GM19395 (cell line): ENCODE data around the gene SLC27A6.
"Not testable (repeated sequence)": the region's sequence is repeated elsewhere in the genome, so short reads cannot be mapped to it uniquely, and the experiment has no call there.

ENCODE experiments used
- ATAC-seq: cut with Tn5 transposase; IDR thresholded peaks from one replicate; pipeline ENCODE4 v1.9.1; 2021; ENCODE audit warnings: mild to moderate bottlenecking, moderate library complexity; ENCODE audit not compliant: unreplicated experiment

The SLC27A6 gene, protein sequence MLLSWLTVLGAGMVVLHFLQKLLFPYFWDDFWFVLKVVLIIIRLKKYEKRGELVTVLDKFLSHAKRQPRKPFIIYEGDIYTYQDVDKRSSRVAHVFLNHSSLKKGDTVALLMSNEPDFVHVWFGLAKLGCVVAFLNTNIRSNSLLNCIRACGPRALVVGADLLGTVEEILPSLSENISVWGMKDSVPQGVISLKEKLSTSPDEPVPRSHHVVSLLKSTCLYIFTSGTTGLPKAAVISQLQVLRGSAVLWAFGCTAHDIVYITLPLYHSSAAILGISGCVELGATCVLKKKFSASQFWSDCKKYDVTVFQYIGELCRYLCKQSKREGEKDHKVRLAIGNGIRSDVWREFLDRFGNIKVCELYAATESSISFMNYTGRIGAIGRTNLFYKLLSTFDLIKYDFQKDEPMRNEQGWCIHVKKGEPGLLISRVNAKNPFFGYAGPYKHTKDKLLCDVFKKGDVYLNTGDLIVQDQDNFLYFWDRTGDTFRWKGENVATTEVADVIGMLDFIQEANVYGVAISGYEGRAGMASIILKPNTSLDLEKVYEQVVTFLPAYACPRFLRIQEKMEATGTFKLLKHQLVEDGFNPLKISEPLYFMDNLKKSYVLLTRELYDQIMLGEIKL

DNA sequence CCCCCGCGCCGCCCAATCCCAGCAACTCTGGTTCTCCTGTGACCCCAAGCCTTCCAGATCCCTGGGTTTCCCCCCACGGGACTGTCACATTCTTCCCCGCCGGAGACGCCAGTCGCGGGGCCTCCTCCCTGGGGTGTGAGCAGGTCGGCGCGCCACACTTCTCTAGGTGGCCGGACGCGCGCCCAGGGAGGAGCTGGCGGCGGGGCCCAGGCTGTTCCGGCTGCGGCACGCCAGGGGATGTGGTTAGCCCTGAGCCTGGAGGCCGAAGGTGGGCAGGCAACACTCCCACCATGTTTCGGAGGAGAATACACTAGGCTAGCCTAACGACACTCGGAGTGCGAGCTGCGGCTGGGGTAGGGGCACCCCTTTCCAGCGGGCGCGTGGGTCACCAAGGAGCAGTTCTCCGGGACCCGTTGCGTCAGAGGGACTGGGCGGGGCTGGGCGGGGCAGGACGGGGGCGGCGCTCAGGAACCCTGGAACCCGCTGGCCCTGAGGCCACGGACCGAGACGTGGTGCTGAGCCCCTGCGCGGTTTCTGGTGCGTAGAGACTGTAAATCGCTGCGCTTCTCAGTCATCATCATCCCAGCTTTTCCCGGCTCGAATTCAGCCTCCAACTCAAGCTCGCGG lies at the start of gene SLC27A6:
SLC27A6 (plus strand) TSS at position 478 of the 627 bp plus-strand sequence. CDS start 650 bp downstream, outside the sequence.
- no peak for ATAC-seq

DNA sequence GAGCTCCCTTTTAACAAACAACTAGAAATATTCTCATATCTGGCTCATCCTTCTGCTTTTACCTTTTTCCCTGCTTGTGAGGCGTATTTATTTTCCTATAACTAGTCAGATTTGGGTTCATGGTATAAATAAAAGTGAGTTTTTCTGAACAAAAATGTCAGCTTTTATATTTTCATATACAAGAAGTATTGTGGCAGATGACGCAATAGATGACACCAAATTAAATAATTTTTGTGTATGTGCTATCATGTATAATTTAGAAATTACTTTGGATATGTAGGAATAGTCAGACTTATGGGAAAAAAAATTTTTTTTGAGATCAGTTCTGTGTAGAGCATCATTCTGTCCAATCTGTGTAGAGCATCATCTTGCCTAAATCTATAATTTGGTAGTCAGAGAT lies 45.7 kb upstream of the SLC27A6 start:
- no peak for ATAC-seq

DNA sequence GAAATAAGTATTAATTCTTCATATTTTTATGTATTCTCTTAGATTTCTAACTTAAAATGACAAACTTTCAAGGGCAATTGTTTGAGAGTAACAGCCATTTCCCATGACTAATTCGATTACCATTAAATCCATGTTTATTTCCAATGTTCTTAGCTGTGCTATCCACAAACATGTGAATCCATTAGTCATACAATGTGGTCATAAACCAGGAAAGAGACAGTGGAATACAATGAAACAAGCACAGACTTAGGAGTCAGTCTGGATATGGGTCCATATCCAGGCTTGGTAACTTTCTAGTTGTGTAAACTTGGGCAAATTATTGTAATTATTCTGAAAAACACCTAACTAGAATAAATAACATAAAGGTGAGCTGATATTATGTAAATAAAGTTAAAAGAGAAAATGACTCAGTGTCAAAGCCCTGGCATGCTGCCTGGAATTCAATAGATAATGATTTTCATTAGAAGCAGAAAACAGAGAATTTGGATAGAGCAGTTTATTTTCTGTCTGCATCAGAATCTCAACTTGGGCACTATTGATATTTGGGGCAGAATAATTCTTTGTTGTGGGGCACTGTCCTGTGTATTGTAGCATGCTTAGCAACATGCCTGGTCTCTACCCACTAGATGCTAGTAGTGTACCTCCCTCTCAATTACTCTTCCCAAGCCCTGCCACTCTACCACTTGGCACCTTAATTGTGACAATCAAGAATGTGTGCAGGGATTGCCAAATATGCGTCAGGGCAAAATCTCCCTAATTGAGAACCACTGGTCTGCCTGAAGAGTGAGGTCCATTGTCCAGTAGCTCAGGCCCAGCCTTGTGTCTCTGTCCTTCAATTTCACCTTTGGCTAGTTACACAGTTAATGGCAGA lies 44.7 kb upstream of the SLC27A6 start:
- no peak for ATAC-seq

- ATAC-seq: no peak
Measured at GRCh38 chr5:128924299-128924698, 41.0 kb upstream of the SLC27A6 start.

GRCh38 chr5:128925973-128926372 lies 39.3 kb upstream of the SLC27A6 start:
- ATAC-seq: no peak

DNA sequence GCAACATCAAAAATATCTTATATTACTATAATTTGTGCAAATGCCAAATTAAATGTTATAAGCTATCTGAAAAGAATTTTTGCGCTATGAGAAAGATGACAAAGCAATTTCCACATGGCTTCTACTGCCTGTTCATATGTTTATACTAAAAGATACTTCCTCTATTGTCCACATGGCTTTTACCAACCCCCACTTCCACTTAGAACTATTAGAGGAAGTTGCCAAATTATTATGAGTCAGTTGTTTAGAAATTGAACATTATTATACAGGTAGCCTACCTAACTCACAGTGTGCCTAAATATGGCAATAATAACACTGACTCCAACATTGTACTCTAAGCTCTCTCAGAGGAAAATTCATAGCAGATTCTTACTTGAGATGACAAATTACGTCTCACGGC lies 37.6 kb upstream of the SLC27A6 start:
- no peak for ATAC-seq

GRCh38 chr5:128932232-128932631 lies 33.1 kb upstream of the SLC27A6 start:
- not testable (repeated sequence) for ATAC-seq

GRCh38 chr5:128943100-128943499 lies 22.2 kb upstream of the SLC27A6 start:
- not testable (repeated sequence) for ATAC-seq

DNA sequence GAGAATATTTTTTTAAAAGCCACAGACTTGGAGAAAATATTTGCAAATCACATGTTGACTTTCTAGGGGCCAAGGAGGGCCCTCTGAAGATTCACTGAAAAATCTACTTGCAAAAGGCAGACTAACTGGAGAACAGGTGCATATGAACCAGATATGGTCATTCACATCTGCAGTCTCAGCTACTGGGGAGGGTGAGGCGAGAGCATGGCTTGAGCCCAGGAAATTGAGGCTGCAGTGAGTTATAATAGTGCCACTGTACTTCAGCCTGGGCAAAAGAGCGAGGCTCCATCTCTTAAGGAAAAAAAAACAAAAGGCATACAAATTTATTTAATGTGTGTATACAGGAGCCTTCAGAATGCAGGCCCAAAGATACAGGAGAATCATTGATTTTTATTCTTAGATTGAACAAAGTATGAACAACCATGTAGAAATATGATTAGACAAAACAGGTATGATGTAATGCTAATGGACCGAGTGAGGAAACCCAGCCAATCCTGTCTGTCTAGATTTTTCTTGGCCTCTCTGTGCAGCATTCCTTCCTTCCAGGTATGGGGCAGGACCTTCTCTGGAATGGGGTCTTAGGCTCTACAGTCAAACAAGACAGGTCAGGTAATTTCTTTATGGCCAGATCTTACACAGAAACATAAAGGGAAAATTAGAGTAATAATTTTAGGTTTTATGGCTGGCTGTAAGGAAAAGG lies 15.3 kb upstream of the SLC27A6 start:
- ATAC-seq: no peak

GRCh38 chr5:128951301-128951700 lies 14.0 kb upstream of the SLC27A6 start:
- ATAC-seq: not testable (repeated sequence)

- no peak for ATAC-seq
Measured at GRCh38 chr5:128956164-128956563, 9.1 kb upstream of the SLC27A6 start.

DNA sequence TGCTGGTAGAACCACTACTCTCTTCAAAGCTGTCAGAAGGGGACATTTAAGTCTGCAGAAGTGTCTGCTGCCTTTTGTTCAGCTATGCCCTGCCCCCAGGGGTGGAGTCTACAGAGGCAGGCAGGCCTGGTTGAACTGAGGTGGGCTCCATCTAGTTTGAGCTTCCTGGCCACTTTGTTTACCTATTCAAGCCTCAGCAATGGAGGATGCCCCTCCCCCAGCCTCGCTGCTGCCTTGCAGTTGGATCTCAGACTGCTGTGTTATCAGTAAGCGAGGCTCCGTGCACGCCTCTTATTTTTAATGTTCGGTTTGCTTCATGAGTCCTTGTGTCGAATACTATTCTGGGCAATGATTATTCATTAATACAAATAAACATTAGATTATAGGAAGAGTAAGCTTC lies 3.1 kb upstream of the SLC27A6 start:
- no peak for ATAC-seq

GRCh38 chr5:128965638-128966302 lies 482 bp downstream of the SLC27A6 start:
- no peak for ATAC-seq

- ATAC-seq: no peak
Measured at GRCh38 chr5:128966375-128966774, 1.1 kb downstream of the SLC27A6 start.

DNA sequence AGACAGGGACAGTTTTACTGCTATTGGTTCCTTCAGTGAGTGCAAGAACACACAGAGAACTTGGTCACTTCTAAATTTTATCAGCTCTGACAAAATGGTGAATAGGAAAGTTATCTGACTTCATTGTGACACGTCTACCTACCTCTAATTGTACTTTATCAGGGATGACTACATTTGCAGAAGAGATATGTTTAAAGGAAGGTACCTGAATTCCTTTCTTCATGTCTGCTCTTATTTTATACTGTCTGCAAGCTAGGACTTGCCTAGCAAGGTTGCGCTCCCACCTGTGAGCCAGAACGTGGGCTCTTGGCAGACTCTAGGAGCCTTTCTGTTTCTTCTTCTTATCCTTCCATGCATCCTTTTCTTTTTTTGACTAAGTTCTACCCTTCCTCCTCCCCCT lies 1.6 kb downstream of the SLC27A6 start:
- no peak for ATAC-seq

DNA sequence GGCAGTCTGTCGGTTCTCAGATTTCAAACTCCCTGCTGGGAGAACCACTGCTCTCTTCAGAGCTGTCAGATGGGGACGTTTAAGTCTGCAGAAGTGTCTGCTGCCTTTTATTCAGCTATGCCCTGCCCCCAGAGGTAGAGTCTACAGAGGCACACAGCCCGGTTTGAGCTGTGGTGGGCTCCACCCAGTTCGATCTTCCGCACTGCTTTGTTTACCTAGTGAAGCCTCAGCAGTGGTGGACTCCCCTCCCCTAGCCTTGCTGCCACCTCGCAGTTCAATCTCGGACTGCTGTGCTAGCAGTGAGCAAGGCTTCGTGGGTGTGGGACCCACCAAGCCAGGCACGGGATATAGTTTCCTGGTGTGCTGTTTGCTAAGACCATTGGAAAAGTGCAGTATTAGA lies 8.0 kb downstream of the SLC27A6 start:
- no peak for ATAC-seq

DNA sequence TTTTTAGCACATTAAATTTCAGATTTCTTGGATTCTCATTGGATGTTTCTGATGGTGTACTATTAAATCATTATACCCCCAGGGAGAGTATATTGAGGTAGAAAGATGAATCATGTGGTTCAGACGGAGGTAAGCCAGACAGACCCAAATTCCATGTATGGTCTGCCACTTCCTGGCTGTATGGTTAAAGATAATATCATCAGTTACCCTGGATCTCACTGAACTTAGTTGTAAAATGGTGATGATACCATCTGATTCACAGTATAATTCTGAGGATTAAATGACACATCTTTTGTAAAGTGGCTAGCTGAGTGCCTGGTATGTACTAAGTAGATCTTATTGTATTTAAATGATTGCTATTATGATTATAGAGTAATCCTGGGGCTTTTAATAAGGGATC lies 9.3 kb downstream of the SLC27A6 start:
- no peak for ATAC-seq

GRCh38 chr5:128979761-128980160 lies 14.5 kb downstream of the SLC27A6 start:
- ATAC-seq: no peak

DNA sequence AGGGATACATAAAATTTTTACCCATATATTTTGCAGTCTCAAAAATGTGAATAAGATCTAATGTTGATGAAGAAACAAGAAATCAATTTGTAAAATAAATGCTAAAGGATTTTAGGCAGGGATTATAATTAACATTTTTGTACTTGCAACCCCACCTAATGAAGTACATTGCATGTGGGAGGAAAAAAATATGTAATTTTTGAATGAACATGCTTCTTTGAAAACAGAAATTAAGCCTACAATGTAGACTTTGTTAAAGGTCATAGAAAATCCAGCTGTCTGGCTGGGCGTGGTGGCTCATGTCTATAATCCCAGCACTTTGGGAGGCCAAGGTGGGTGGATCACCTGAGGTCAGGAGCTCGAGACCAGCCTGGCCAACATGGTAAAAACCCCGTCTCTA lies 15.6 kb downstream of the SLC27A6 start:
- ATAC-seq: no peak

DNA sequence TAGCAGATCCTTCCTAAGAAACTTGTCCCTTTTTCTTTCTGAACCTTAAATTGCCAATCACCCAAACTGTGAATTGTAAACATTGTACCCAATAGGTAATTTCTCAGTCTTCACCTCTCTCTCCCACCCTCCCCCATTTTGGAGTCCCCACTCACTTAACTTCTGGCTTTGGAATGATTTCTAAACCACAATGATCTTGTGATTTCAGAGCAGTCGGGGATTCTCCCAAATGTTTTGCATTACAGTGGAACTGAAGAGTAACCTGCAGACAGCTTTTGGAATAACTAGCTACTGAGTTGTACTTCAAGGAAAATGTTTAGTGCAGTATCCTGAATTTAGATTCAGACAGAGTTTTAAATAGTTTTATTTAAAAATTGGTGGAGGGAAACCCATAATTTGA lies 19.2 kb downstream of the SLC27A6 start:
- ATAC-seq: no peak
